Suppressor macrophage (primary cell): Measurements from ENCODE around the gene CMTM5.
A peak's percentile ranks its signal among the peaks of the same experiment; 100 is the strongest.

ENCODE experiments used
- DNase-seq, 4 experiments: peaks; one replicate each; pipeline ENCODE4 v3.0.0-alpha.2; 2020 to 2022

CMTM5 gene

DNA sequence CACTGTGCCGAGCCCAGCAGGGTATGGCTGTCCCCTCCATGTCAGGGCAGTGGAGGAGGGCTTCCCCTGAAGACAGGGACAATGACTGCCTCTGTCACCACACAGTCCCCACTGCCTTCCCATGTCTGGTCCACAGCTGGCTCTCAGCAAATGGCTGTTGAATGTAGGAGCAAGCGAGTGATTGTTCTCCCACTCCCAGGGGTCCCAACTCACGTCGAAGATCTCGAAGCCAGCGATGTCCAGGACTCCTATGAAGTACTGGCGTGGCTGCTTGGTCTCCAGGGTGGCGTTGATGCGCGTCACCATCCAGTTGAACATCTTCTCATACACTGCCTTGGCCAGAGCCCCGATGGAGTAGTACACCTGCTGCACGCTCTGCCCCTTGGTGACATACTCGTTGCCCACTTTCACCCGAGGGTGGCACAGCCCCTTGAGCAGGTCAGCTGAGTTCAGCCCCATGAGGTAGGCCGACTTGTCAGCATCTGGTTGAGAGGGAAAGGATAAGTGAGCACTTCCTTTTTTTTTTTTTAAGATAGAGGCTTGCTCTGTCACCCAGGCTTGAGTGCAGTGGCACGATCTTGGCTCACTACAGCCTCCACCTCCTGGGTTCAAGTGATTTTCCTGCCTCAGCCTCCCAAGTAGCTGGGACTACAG is 23.8 kb downstream of the CMTM5 start:
- DNase-seq: peak in 3 of 4 experiments; percentile 26 to 45 (median 30)

- DNase-seq: peak; percentile 9 to 52 (median 48)
Measured at GRCh38 chr14:23401291-23401690, 24.4 kb downstream of the CMTM5 start.

- no peak for DNase-seq
Measured at GRCh38 chr14:23402296-23403138, 25.7 kb downstream of the CMTM5 start.

DNA sequence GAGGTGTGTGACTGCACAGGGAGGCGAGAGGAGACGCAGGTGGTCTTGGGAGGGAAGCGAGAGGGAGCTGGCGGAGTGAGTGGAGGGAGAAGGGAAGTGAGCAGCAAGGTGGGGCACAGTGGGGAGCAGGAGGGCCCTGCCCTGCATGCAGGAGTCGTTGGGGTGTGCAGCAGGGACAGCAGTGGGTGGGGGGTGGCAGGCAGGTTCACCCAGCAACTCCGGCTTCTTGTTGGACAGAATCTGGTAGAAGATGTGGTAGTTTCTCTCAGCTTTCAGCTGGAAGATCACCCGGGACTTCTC is 26.2 kb downstream of the CMTM5 start:
- no peak for DNase-seq

GRCh38 chr14:23403908-23404307 is 27.1 kb downstream of the CMTM5 start:
- no peak for DNase-seq

DNA sequence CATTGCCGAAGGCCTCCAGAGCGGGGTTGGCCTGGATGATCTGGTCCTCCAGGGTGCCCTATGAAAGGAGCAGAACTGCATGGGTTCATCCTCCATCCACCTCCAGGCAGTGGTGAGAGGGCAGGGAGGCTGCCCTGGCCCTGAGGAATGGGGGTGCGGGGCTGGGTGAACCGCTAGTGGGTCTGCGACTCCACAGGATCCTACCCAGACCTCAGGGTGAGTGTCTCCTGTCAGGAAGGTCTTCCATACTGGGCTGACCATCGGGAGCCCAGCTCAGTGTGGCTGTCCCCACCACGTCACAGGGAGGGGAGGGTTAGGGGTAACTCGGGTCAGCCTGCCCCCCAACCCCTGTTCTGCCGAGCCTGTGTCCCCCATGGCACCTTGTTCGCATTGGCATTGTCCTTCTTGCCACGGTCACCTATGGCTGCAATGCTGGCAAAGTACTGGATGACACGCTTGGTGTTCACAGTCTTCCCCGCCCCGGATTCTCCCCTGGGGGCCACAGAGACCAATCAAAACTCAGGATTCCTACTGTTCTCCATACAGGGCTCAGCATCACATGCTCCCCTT is 27.6 kb downstream of the CMTM5 start:
- DNase-seq: no peak

GRCh38 chr14:23405096-23405495 is 28.2 kb downstream of the CMTM5 start:
- no peak for DNase-seq

- DNase-seq: no peak
Measured at GRCh38 chr14:23405516-23406025, 28.7 kb downstream of the CMTM5 start.

- DNase-seq: no peak
Measured at GRCh38 chr14:23406244-23406643, 29.4 kb downstream of the CMTM5 start.

- DNase-seq: no peak
Measured at GRCh38 chr14:23406725-23407355, 30.0 kb downstream of the CMTM5 start.

DNA sequence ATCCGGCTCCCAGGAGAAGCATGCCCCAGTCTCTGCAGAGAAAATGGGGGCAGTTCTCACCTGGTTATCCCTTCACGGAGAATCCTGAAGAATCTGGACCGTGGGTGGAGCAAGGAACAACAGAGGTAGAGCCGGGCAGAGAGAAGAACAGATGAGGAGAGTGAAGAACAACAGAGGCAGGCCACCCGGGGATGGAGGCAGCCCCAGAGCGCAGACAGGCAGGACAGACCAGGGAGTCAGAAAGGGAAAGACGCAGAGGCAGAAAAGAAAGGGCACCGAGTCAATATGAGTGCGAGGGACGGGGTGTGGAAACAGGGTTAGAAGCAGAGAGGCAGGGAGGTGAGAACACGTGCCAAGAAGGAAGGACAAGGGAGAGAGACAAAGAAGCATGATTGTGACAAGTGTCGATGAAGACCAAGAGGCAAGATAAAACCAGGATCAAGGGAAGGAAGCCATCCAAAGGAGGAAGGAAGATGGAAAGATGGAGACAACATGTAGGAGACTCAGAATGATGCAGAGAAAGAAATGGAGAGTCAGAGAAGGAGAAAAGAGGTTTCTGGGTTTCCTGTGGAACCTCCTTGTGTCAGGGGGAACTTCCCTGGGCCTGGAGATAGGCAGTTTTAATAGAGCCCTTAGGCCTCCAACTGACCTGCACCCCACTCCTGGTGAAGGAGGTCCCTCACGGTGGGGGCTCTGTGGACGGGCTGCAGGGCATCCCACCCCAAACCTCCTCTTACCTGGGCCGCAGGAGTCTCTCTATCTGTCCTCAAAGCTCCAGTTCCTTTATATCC is 30.9 kb downstream of the CMTM5 start, which contains the start of gene MYH6:
TSS of gene MYH6 (minus strand) at position 758 of the 791 bp plus-strand sequence. CDS start 1,050 bp downstream, outside the sequence.
- DNase-seq: no peak

DNA sequence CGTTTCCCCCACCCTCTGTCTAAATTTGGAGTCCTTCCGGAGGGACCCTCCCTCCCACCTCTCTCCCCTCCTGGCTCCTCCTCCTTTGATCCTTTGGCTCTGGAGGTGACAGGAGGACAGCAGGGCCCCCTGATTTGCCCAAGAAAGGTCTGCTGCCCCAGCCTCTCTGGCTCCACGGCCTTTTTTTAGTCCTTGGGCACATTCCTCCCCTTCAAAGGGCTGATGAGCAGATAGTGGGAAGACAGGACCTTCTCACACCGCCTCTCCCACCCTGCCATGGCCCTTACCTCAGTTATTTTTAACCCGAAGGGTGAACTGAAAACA is 31.4 kb downstream of the CMTM5 start:
- no peak for DNase-seq

DNA sequence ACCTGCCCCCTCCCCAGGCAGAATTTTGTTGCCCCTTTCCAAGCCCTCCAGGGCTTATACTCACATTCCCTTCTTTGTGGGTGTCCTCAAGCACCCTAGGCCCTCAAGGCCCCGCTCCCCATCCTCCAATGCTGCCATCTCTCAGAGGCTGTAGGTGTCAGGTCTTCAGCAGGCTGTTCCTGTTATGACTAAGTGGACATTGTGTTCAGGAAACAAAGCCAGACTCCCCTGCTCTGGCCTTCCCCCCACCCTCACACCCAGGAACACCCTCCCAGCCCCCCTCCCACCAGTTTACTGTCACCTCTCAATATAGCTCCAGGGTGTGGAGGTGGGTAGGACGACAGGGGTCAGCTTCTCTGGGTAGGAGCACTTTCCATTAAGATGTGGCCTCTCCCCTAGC is 32.6 kb downstream of the CMTM5 start:
- no peak for DNase-seq

DNA sequence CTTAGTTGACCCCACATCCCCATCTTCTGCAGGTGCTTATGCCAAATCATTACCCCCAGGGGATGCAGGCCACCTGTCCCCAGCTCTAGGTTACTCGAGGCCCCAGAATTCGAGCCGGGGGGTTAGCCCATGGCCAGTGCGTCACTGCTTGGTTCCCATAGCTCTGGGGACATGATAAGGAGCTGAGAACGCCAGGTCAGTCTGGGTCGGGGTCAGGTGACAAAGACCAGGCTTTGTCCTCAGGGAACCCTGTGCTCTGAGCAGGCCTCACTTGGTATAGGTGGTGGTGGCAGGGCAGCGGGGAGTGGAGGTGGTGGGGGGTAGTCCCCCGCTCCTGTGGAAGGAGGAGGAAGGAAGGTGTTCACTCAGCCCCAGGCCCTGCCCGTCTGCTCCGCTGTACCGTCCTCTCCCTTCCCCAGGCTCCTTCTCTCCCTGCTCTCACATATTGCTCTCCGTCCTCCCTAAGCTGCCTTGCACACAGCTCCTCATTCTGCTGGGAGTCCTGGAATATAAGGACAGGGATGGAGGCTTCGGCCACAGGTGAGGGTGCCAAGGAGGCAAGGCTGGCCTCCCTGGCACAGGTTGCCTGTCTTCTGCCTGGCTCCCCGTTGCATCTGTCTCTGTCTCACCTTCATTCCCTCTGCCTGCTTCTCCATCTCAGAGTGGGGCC is 33.3 kb downstream of the CMTM5 start:
- DNase-seq: no peak

GRCh38 chr14:23411563-23412525 is 35.0 kb downstream of the CMTM5 start:
- DNase-seq: no peak

DNA sequence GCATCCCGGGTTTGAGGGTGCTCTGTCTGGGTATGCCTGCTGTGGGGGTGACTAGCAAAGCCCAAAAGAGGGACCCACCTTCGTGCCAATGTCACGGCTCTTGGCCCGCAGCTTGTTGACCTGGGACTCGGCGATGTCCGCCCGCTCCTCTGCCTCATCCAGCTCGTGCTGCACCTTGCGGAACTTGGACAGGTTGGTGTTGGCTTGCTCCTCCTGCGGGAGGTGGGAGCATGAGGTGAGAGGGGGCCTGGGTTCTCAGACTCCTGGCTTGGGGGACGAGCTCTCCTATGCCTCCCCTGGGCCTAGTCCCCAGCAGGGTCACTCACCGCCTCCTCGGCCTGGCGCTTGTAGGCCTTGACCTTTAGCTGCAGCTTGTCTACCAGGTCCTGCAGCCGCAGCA is 36.8 kb downstream of the CMTM5 start:
- no peak for DNase-seq

GRCh38 chr14:23414254-23414653 is 37.4 kb downstream of the CMTM5 start:
- no peak for DNase-seq

DNA sequence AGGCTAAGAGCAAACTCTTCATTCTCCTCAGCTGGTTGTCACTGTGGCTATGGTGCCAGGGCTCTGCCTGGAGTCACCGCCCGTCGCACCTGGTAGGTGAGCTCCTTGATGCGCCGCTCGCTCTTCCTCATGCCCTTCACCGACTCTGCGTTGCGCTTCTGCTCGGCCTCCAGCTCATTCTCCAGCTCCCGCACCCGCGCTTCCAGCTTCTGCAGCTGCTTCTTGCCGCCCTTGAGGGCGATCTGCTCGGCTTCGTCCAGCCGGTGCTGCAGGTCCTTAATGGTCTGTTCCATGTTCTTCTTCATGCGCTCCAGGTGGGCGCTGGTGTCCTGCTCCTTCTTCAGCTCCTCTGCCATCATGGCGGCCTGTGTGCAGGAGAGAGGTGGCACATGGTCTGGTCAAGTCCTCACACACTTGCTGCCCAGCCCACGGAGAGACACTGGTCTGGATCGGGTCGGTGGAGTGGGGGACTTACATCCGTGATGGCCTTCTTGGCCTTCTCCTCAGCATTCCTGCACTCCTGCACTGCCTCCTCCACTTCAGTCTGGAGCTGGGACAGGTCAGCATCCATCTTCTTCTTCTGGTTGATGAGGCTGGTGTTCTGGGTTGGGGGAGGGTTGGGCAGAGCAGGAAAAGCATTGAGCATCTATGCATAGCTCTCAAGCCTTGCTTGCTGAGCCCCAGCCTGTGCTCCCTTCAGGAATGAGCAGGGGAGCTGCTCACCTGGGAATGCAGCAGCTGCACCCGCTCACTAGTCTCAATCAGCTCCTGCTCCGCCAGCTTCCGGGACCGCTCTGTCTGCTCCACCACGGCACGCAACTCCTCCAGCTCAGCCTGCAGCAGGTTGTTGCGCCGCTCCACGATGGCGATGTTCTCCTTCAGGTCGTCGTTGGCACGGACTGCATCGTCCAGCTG is 38.3 kb downstream of the CMTM5 start:
- no peak for DNase-seq
